IMR-90 (cell line): ENCODE results near the gene RIOX2.

Experiments used
- SMC3 ChIP-seq: fragments of 150-350 bp; IDR thresholded peaks from 2 replicates; pipeline ENCODE4 v1.6.1; 2016; ENCODE audit warnings: low read depth, mild to moderate bottlenecking, antibody characterized with exemption, low read length, moderate library complexity
- TF ChIP-seq, protein P1 (sequence below): conservative IDR thresholded peaks from 2 replicates; pipeline ENCODE4 v1.5.1; 2012; ENCODE audit warnings: mild to moderate bottlenecking, low read depth, low read length, improper control_type of control experiment
- TF ChIP-seq, protein P2 (sequence below): fragments of 150-350 bp; IDR thresholded peaks from 2 replicates; pipeline ENCODE4 v1.6.1; 2016; ENCODE audit warnings: low read depth, mild to moderate bottlenecking, low read length, moderate library complexity, borderline replicate concordance

DNA sequence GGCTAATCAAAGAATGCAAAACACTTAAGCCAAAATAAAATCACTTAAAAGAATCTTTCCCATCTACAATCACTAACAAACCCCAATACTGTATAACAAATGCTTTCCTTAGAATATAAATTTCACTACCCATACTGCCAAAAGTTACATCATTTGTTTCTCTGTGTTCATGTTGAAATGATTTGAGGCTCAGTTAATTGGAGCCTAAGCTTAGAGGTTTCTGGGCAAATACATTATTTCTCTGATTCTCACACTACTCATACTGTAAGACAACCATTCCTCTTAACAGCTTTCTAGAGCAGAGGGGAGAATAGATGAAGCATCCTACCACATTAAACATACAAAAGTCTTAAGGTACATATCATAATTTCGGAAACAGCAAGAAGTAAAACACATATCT lies 2.1 kb downstream of the RIOX2 start:
- TF ChIP-seq, protein P1, sequence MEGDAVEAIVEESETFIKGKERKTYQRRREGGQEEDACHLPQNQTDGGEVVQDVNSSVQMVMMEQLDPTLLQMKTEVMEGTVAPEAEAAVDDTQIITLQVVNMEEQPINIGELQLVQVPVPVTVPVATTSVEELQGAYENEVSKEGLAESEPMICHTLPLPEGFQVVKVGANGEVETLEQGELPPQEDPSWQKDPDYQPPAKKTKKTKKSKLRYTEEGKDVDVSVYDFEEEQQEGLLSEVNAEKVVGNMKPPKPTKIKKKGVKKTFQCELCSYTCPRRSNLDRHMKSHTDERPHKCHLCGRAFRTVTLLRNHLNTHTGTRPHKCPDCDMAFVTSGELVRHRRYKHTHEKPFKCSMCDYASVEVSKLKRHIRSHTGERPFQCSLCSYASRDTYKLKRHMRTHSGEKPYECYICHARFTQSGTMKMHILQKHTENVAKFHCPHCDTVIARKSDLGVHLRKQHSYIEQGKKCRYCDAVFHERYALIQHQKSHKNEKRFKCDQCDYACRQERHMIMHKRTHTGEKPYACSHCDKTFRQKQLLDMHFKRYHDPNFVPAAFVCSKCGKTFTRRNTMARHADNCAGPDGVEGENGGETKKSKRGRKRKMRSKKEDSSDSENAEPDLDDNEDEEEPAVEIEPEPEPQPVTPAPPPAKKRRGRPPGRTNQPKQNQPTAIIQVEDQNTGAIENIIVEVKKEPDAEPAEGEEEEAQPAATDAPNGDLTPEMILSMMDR = no peak
- TF ChIP-seq, protein P2, sequence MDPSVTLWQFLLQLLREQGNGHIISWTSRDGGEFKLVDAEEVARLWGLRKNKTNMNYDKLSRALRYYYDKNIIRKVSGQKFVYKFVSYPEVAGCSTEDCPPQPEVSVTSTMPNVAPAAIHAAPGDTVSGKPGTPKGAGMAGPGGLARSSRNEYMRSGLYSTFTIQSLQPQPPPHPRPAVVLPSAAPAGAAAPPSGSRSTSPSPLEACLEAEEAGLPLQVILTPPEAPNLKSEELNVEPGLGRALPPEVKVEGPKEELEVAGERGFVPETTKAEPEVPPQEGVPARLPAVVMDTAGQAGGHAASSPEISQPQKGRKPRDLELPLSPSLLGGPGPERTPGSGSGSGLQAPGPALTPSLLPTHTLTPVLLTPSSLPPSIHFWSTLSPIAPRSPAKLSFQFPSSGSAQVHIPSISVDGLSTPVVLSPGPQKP = no peak
- TF ChIP-seq SMC3 = no peak
